WTC11 (cell line): ENCODE data around the gene SLC41A3.

Experiments used
- CTCF ChIP-seq: fragments of 200-600 bp; IDR thresholded peaks from 2 replicates; pipeline ENCODE4 v1.8.0; 2022; ENCODE audit warnings: antibody characterized with exemption
- E2F4 ChIP-seq: sonication (generic); formaldehyde crosslinking; IDR thresholded peaks from 2 replicates; pipeline ENCODE4 v1.8.1; 2022; ENCODE audit warnings: low read depth, mild to moderate bottlenecking, moderate library complexity, missing genetic modification reagents, borderline replicate concordance
- FOXJ3 ChIP-seq: sonication (generic); formaldehyde crosslinking; IDR thresholded peaks from 2 replicates; pipeline ENCODE4 v1.9.0; 2021; ENCODE audit warnings: missing genetic modification reagents, mild to moderate bottlenecking, borderline replicate concordance
- HMGXB4 ChIP-seq: sonication (generic); formaldehyde crosslinking; IDR thresholded peaks from 2 replicates; pipeline ENCODE4 v1.8.1; 2023; ENCODE audit warnings: mild to moderate bottlenecking, moderate library complexity, missing genetic modification reagents
- MAX ChIP-seq: sonication (generic); formaldehyde crosslinking; IDR thresholded peaks from 2 replicates; pipeline ENCODE4 v1.8.0; 2022; ENCODE audit warnings: mild to moderate bottlenecking, missing genetic modification reagents
- NFATC4 ChIP-seq: fragments of 250-450 bp; sonication (Bioruptor Pico); IDR thresholded peaks from 2 replicates; pipeline ENCODE4 v1.9.0; 2021; ENCODE audit warnings: mild to moderate bottlenecking
- NR3C1 ChIP-seq: sonication (generic); formaldehyde crosslinking; conservative IDR thresholded peaks from 2 replicates; pipeline ENCODE4 v1.8.1; 2023; ENCODE audit warnings: low read depth, mild to moderate bottlenecking, missing genetic modification reagents
- USF2 ChIP-seq: sonication (generic); formaldehyde crosslinking; IDR thresholded peaks from 2 replicates; pipeline ENCODE4 v1.8.1; 2023; ENCODE audit warnings: mild to moderate bottlenecking, missing genetic modification reagents, moderate library complexity
- ZNF532 ChIP-seq: fragments of 250-450 bp; sonication (Bioruptor Pico); IDR thresholded peaks from 2 replicates; pipeline ENCODE4 v1.9.0; 2021; ENCODE audit warnings: mild to moderate bottlenecking, borderline replicate concordance

- TF ChIP-seq CTCF: no peak
- no peak for TF ChIP-seq FOXJ3
- TF ChIP-seq NFATC4 (CRISPR knock-in tag): no peak
- no peak for TF ChIP-seq E2F4
- TF ChIP-seq NR3C1 (CRISPR knock-in tag): no peak
- TF ChIP-seq MAX: no peak
- no peak for TF ChIP-seq ZNF532 (CRISPR knock-in tag)
- TF ChIP-seq USF2 (CRISPR knock-in tag): no peak
- TF ChIP-seq HMGXB4: no peak
Measured at GRCh38 chr3:126106336-126107202, 22.6 kb upstream of the SLC41A3 start.
